Measurements from ENCODE around the gene ITSN1. TPM values are rescaled to one million over a fixed set of nuclear protein-coding genes. Genes with fewer than 3 reads are reported as not detected.

ITSN1 gene
- polyA plus RNA-seq, 1 donor from 2014 or later: 0.01 TPM

DNA sequence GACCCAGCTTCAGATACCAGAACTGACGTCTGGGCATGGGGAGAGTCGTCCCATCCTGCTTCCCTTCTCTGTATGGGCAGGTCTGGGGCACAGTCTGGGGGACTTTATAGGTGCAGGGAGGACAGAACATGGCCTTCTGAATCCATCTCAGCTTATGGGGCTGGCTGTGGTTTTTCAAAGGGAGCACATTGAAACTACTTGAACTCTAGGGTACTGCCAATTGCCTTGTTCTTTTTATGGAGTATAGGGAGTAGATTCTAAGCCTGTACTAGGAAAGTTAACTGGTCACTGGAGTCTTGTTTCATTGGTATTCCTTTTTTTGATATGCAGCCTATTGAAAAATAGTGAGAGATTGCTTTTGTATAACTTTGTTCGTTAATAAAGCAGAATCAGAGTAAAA, 183.1 kb downstream of the ITSN1 start:
- Mint-ChIP-seq H3K9me3 (peaks cover 0 to 5% (median 2%) of the 10 kb centered on the region in 3 donors), H3K27me3 (peaks cover 5% of the 10 kb centered on the region), H3K27ac (no peak overlapping the region), H3K36me3 (no peaks in the 10 kb centered on the region), H3K4me1 (peaks cover 0 to 2% (median 0%) of the 10 kb centered on the region in 3 donors), H3K4me3 (no peak overlapping the region)

- H3K4me1 Mint-ChIP-seq: peaks cover 0 to 2% (median 0%) of the 10 kb centered on the region in 3 donors
- peaks cover 0 to 5% (median 2%) of the 10 kb centered on the region in 3 donors for H3K9me3 Mint-ChIP-seq
- H3K4me3 Mint-ChIP-seq: no peak overlapping the region
- no peak overlapping the region for H3K27ac Mint-ChIP-seq
- no peaks in the 10 kb centered on the region for H3K36me3 Mint-ChIP-seq
- H3K27me3 Mint-ChIP-seq: peaks cover 5% of the 10 kb centered on the region
These were observed 183.6 kb downstream of the ITSN1 start for GRCh38 chr21:33825915-33826314.

DNA sequence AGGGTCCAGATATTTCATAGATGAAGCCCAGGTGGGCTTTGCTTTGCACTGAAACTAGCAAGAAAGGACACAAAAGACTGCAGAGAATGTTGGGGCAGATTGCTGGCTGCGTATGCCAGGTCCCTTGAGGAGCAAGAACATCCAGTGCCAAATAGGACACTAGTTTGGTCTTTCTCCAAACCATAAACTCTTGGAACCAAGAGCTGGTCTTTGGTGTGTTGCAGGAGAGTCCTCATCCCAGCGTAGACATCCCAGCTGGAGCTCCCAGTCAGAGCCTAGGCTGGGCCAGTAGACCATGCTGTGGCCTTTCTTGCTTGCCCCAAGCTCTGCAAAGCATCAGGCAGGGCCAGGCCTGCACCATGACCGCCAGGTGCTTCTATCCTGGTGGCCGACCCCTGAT, 185.8 kb downstream of the ITSN1 start:
- Mint-ChIP-seq H3K36me3 (peaks cover 3% of the 10 kb centered on the region), H3K4me3 (no peak overlapping the region), H3K4me1 (peaks cover 0 to 2% (median 0%) of the 10 kb centered on the region in 3 donors), H3K27me3 (peaks cover 7% of the 10 kb centered on the region), H3K27ac (no peak overlapping the region), H3K9me3 (peaks cover 0 to 5% (median 2%) of the 10 kb centered on the region in 3 donors)

DNA sequence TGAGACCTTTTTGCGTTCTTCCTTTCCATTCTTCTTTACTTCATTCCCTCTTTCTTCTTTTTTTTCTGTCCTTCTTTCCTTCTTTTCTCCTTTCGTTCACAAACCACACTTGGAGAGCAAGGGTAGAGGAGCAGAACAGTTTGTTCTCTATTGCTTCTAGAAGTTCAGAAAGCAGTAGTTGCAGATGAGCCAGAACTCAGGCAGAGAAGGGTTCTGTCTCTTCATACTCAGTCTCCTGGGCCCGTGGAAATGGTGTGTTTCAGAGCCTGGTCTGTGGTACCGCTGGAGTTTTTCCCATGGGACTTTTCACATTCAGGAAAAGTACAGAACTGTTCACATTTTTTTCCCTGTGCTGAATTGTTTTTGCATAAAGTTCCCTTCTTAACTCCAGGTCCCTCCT, 186.3 kb downstream of the ITSN1 start:
- Mint-ChIP-seq H3K36me3 (peaks cover 3% of the 10 kb centered on the region), H3K4me1 (peaks cover 0 to 2% (median 0%) of the 10 kb centered on the region in 3 donors), H3K27me3 (peaks cover 9% of the 10 kb centered on the region), H3K27ac (no peak overlapping the region), H3K4me3 (no peak overlapping the region), H3K9me3 (peaks cover 0 to 5% (median 2%) of the 10 kb centered on the region in 3 donors)

DNA sequence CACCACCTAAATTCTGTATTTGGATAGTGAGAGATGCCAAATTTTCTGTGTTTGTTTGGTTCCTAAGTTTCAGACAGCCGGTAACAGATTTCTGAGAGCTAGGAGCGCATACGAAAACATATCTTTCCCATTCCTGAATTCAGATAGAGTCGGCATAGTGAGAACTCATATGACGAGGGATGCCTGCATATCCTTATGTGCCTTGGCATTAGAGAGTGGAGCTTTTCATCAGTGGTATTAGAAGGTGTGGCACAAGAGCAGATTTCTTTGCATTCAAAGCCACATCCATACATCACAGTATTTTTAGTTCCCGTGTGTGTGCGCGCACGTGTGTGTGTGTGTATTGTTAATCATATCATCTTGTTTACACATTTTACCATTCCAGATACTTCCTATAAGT, 187.5 kb downstream of the ITSN1 start:
- Mint-ChIP-seq H3K4me3 (no peak overlapping the region), H3K27me3 (peaks cover 9% of the 10 kb centered on the region), H3K27ac (no peak overlapping the region), H3K4me1 (peaks cover 0 to 2% (median 0%) of the 10 kb centered on the region in 3 donors), H3K36me3 (peaks cover 3% of the 10 kb centered on the region), H3K9me3 (peaks cover 0 to 5% (median 2%) of the 10 kb centered on the region in 3 donors)

DNA sequence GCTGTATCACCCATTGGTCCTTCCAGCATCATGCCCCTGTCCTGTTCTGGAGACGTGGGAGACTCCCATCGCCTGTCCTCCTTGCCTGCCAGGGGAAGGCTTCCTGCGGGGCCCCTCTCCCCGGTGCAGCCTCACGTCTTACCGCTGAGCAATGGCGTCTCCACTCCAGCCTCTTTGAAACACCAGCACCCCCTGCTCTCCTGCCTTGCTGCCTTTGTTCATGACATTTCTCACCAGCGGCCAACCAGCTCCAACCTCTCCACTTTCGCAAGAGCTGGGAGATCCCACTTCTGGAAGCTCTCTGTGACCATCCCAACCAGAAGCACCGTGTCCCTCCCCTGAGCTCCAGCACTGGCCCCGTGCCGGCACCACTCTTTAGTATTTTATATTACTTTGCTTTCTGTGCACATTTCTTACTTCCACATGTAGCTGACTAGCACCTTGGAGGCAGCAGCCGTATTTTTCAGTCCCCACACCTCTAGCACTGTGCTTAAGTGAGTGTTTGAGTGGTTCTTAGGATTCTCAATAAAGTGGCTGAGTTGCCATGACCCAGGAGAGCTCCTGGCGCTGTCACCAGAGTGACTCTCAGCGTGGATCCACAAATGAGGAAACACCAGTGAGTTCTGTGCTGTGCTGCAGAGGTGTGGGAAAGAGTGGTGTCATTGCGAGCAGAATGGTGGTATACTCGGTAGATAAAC, 189.8 kb downstream of the ITSN1 start:
- Mint-ChIP-seq H3K4me1 (peaks cover 0 to 2% (median 0%) of the 10 kb centered on the region in 3 donors), H3K4me3 (no peak overlapping the region), H3K9me3 (peaks cover 0 to 5% (median 2%) of the 10 kb centered on the region in 3 donors), H3K27ac (no peak overlapping the region), H3K27me3 (peaks cover 9% of the 10 kb centered on the region), H3K36me3 (peaks cover 3% of the 10 kb centered on the region)

DNA sequence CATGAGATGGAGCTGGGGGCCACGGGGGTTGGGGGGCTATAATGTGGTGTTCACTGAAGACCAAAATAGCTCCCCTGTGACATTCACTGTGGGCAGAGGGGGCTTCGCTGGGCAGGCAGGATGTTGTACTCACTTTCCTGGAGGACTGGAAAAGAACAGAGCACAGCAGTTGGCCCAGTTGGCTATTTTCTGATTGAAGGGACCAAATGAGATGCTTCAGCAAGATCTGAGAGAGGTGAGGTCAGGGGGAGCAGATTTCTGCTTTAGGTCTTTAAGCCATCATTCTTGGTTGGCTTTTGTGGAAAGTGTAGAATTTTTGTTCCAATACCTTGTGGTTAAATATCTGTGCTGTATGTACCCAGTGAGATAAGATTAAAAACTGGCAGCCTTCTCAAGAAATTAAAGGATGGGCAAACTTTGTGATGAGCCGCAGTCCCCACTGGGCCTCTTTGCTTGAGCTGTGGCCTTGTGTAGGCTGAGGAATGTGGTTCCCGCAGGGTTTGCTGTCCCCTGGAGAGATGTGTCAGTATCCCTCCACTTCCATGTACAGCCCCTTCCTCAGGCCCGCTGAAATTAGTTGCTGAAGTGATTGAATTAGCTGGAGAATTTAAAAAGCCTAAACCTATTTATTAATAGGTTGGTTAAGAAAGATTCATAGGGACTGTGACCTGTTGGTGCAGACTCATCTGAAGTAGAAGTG, 192.7 kb downstream of the ITSN1 start:
- Mint-ChIP-seq H3K36me3 (peaks cover 3% of the 10 kb centered on the region), H3K4me1 (peaks cover 0 to 2% (median 0%) of the 10 kb centered on the region in 3 donors), H3K27ac (no peak overlapping the region)

GRCh38 chr21:33835920-33836319, 193.6 kb downstream of the ITSN1 start:
- Mint-ChIP-seq H3K27me3 (peaks cover 4% of the 10 kb centered on the region), H3K4me3 (no peak overlapping the region), H3K4me1 (no peaks in the 10 kb centered on the region), H3K27ac (no peak overlapping the region), H3K9me3 (no peaks in the 10 kb centered on the region), H3K36me3 (peaks cover 3% of the 10 kb centered on the region)

More for the DNA sequence above, 192.7 kb downstream of the ITSN1 start:
- Mint-ChIP-seq H3K4me3 (no peak overlapping the region), H3K27me3 (peaks cover 7% of the 10 kb centered on the region), H3K9me3 (peaks cover 0 to 2% (median 0%) of the 10 kb centered on the region in 3 donors)

GRCh38 chr21:33836408-33836807, 194.1 kb downstream of the ITSN1 start:
- H3K27ac Mint-ChIP-seq: no peak overlapping the region
- H3K9me3 Mint-ChIP-seq: no peaks in the 10 kb centered on the region
- H3K36me3 Mint-ChIP-seq: peaks cover under 1% of the 10 kb centered on the region
- no peak overlapping the region for H3K4me3 Mint-ChIP-seq
- peaks cover 4% of the 10 kb centered on the region for H3K27me3 Mint-ChIP-seq
- no peaks in the 10 kb centered on the region for H3K4me1 Mint-ChIP-seq

DNA sequence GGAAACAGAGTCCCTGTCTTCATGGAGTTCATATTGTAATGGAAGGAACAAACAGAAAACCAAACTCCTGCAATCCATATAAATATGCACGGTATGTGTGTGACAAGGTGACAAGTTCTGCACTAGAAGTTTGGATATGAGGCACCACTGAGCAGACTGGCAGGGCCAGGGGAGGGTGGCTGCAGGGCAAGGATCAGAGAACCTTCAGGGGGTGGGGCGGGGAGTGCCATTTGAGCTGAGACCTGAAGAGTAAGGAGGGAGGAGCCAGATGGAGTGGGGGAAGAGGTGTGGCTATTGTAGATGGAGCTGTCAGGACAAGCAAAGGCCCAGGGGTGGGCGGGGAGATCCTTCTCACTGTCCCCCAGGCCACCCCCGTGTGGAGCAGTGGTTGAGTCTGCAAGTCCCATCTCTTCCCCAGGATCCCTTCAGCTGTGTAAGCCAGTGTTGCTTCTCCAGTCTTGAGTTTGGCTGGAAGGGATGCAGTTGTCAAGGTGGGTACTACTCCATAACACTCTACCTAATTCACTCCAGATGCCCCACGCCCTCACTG, 196.9 kb downstream of the ITSN1 start:
- no peaks in the 10 kb centered on the region for H3K36me3 Mint-ChIP-seq
- H3K27me3 Mint-ChIP-seq: no peaks in the 10 kb centered on the region
- no peak overlapping the region for H3K27ac Mint-ChIP-seq
- H3K9me3 Mint-ChIP-seq: no peaks in the 10 kb centered on the region
- H3K4me1 Mint-ChIP-seq: no peaks in the 10 kb centered on the region
- no peak overlapping the region for H3K4me3 Mint-ChIP-seq

DNA sequence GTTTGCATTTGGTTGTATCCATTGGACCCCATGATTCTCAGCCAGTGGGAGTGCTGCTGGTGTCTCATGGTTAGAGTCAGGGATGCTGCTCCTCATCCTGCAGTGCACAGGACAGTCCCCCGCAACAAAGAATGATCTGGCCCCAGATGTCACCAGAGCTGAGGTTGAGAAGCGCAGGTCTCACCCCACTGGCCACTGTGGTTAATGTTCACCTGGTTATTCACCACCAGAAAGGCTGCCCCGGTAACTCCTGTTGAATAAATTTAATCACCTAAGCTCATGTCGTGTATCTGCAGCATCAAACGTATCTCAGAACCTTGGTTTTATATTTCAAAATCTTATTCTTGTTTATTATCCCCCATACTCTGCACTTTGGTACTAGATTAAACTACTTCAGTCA, 197.5 kb downstream of the ITSN1 start:
- Mint-ChIP-seq H3K36me3 (no peaks in the 10 kb centered on the region), H3K4me1 (no peaks in the 10 kb centered on the region), H3K27ac (no peak overlapping the region), H3K9me3 (no peaks in the 10 kb centered on the region), H3K4me3 (no peak overlapping the region), H3K27me3 (peaks cover under 1% of the 10 kb centered on the region)

GRCh38 chr21:33840771-33841170, 198.5 kb downstream of the ITSN1 start:
- no peaks in the 10 kb centered on the region for H3K36me3 Mint-ChIP-seq
- peaks cover 7% of the 10 kb centered on the region for H3K27me3 Mint-ChIP-seq
- H3K4me3 Mint-ChIP-seq: no peak overlapping the region
- no peaks in the 10 kb centered on the region for H3K4me1 Mint-ChIP-seq
- H3K9me3 Mint-ChIP-seq: peaks cover 0 to 2% (median 0%) of the 10 kb centered on the region in 3 donors
- no peak overlapping the region for H3K27ac Mint-ChIP-seq

DNA sequence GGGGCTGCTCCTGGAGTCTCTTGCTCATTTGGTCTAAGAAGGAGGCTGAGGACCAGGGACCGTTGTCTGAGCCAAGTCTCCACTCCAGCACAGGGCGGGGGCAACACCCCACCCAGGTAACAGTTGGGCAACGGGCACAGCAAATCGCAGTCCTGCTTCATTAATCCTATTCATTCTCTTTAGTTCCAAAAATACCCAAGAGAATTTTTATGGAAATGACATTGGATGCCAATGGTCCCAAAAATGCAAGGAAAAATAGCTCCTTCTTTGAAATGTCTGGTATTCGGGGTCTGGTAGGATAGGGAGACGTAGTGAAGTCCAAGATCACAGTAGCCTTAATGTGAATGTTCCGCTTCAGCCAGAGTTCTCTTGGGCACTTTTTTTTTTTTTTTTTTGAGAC, 199.3 kb downstream of the ITSN1 start:
- no peak overlapping the region for H3K27ac Mint-ChIP-seq
- peaks cover 7% of the 10 kb centered on the region for H3K27me3 Mint-ChIP-seq
- H3K4me3 Mint-ChIP-seq: no peak overlapping the region
- H3K36me3 Mint-ChIP-seq: peaks cover 4% of the 10 kb centered on the region
- H3K4me1 Mint-ChIP-seq: no peaks in the 10 kb centered on the region
- peaks cover 3 to 9% (median 3%) of the 10 kb centered on the region in 3 donors for H3K9me3 Mint-ChIP-seq

DNA sequence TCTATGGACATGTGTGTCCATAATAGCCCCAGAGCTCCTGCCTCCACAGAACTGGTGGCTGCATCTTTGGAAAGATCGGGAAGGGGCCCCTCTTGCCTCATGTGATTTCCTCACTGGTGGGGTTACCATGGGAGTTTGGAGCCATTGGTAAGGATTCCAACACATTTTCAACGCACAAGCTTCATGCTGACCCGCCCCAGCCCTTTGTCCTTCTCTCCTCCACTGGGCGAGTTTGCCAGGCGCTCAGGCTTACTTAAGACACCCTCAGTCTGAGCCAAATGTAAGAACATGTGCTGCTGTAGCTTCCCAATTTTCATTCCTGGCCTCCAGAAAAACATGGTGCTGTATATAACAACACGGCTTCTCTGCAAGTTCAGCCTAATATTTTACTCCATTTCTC, 200.9 kb downstream of the ITSN1 start:
- peaks cover 3 to 9% (median 3%) of the 10 kb centered on the region in 3 donors for H3K9me3 Mint-ChIP-seq
- no peak overlapping the region for H3K27ac Mint-ChIP-seq
- H3K4me3 Mint-ChIP-seq: no peak overlapping the region
- peaks cover 4% of the 10 kb centered on the region for H3K36me3 Mint-ChIP-seq
- H3K4me1 Mint-ChIP-seq: peaks cover 0 to 2% (median 0%) of the 10 kb centered on the region in 3 donors
- H3K27me3 Mint-ChIP-seq: peaks cover 8% of the 10 kb centered on the region

DNA sequence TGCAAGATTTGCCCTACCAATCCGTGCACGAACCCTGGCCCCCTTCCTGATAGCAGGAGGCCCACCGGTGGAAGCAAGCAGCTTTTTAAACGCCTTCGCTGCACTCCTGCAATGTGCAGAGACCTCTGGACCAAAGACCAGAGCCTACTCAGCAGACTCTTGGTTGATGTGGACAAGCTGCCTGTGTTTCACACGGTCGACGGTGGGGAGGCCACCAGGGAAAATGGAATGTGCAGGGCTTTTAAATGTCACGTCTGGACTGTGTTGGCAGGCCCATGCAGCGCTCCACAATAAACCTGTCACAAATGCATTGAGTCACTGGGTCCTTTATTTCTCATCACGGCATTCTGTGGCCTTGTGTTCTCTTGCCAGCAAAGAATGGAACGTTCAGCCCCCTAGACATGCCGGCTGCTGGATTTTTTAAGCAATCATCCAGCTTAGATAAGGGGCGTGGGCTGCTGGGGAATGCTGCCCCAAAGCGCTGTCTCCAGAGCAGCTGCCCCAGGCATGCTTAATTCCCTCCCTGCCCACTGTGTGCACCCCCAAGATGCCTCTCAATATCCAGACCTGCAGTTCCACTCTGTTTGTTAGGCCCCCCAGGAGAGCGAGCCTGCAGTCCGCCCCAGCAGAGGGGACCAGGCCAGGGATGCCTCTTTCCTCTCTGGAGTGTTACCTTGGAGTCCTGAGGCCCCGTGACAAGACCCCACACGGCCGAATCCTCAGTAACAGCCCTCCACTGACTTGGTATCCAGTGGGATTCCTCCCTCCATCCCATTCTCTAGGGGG, 202.0 kb downstream of the ITSN1 start:
- H3K27ac Mint-ChIP-seq: no peak overlapping the region
- peaks cover 9% of the 10 kb centered on the region for H3K27me3 Mint-ChIP-seq
- H3K4me1 Mint-ChIP-seq: peaks cover 0 to 7% (median 3%) of the 10 kb centered on the region in 3 donors
- no peak overlapping the region for H3K4me3 Mint-ChIP-seq
- peaks cover 3 to 9% (median 3%) of the 10 kb centered on the region in 3 donors for H3K9me3 Mint-ChIP-seq
- H3K36me3 Mint-ChIP-seq: peaks cover 4% of the 10 kb centered on the region

Measured in IgD-negative memory B cell (primary cell).